Tibial nerve (tissue), 4 donors: ENCODE results near the gene FAM20A. TPM values are rescaled to one million over a fixed set of nuclear protein-coding genes. Genes with fewer than 3 reads are reported as not detected.

ENCODE experiments used
- DNase-seq, 2 donors: peaks; one replicate each; pipeline ENCODE4 v3.0.0-alpha.2; 2019; ENCODE audit warnings: low spot score in 2 of 2
- H3K27ac ChIP-seq, 4 donors: fragments of 200-600 bp; sonication (generic) in 3 of 4; one replicate each; pipeline ENCODE4 v1.5.1; 2017 to 2019; ENCODE audit warnings: mild to moderate bottlenecking in 1 of 4
- H3K27me3 ChIP-seq, 2 donors: fragments of 200-600 bp; sonication (generic) in 1 of 2; one replicate each; pipeline versions ENCODE4 v1.5.1 to v1.6.0; 2017 to 2019
- H3K36me3 ChIP-seq, 3 donors: fragments of 200-600 bp; sonication (generic); one replicate each; pipeline ENCODE4 v1.5.1; 2018 to 2019
- H3K4me1 ChIP-seq, 4 donors: fragments of 200-600 bp; sonication (generic) in 3 of 4; one replicate each; pipeline ENCODE4 v1.5.1; 2017 to 2019
- H3K4me3 ChIP-seq, 4 donors: fragments of 200-600 bp; sonication (generic) in 3 of 4; one replicate each; pipeline ENCODE4 v1.5.1; 2017 to 2019; ENCODE audit warnings: mild to moderate bottlenecking in 1 of 4, moderate library complexity in 1 of 4
- H3K9me3 ChIP-seq, 4 donors: fragments of 200-600 bp; sonication (generic) in 3 of 4; one replicate each; pipeline ENCODE4 v1.5.1; 2017 to 2019
- EP300 ChIP-seq, 2 donors: sonication (generic); formaldehyde crosslinking; IDR thresholded peaks; one replicate each; pipeline ENCODE4 v1.6.1; 2017; ENCODE audit warnings: antibody characterized with exemption in 2 of 2, mild to moderate bottlenecking in 1 of 2
- POLR2A ChIP-seq, 2 donors: fragments of 450-650 bp; IDR thresholded peaks; one replicate each; pipeline ENCODE4 v1.6.1; 2017; ENCODE audit warnings: antibody characterized with exemption in 2 of 2, mild to moderate bottlenecking in 2 of 2, moderate library complexity in 2 of 2
- WGBS, 2 donors: methylation state at CpG; one replicate each; pipeline ENCODE4 v1.1.5; 2018; 5-methylcytosine and 5-hydroxymethylcytosine counted together
- total RNA-seq, 4 donors: library from RNA; depleted of rRNA; stranded (reverse); fragments of >200 nt; gene quantifications; one replicate each; pipeline ENCODE4 v1.1.0, GENCODE V29; 2016
- TF ChIP-seq, protein P1 (sequence below), 5 experiments: fragments of 200-600 bp in 3 of 5; fragments of 450-650 bp in 2 of 5; sonication (generic) in 3 of 5; IDR thresholded peaks; one replicate each; pipeline ENCODE4 v1.5.1; 2016 to 2019; ENCODE audit warnings: antibody characterized with exemption in 5 of 5, mild to moderate bottlenecking in 3 of 5, moderate library complexity in 2 of 5

FAM20A gene
- total RNA-seq, 4 donors from 2014 or later: 9.4 to 104 (median 25.7) TPM

DNA sequence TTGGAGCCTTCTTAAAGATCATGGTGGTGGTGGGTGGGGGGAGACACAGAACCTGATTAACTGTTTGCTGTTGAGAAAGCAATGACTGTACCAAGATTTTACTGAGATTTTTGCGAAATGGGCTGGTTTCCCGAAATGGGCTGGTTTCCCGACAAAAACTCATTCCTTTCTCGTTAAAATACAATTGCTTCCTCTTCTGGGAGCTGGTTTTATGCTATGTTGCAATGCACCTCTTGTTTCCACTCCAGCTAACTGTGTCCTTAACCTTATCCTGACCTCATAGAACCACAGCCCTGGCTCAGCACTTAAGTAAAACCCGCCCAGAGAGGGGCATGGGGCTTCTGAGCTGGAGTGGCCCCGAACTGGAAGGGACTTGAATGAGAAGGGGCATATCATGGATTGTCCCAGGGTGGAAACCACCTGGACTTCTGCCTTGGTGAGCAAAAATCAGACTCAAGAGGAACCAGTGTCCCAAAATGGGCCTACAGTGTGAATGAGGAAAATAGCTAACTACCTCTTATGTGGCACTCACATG is 20.9 kb downstream of the FAM20A start:
- H3K4me3 ChIP-seq: no peak overlapping the region
- DNase-seq: peak in 1 of 2 donors; percentile 72
- TF ChIP-seq POLR2A (IDR thresholded peaks at IDR 0.05) (no peak), EP300 (IDR thresholded peaks at IDR 0.05) (peak in 1 of 2 donors; percentile 88)
- TF ChIP-seq, protein P1, sequence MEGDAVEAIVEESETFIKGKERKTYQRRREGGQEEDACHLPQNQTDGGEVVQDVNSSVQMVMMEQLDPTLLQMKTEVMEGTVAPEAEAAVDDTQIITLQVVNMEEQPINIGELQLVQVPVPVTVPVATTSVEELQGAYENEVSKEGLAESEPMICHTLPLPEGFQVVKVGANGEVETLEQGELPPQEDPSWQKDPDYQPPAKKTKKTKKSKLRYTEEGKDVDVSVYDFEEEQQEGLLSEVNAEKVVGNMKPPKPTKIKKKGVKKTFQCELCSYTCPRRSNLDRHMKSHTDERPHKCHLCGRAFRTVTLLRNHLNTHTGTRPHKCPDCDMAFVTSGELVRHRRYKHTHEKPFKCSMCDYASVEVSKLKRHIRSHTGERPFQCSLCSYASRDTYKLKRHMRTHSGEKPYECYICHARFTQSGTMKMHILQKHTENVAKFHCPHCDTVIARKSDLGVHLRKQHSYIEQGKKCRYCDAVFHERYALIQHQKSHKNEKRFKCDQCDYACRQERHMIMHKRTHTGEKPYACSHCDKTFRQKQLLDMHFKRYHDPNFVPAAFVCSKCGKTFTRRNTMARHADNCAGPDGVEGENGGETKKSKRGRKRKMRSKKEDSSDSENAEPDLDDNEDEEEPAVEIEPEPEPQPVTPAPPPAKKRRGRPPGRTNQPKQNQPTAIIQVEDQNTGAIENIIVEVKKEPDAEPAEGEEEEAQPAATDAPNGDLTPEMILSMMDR (IDR thresholded peaks at IDR 0.05): no peak
- peak overlapping the region in 3 of 4 donors; percentile 50 to 82 (median 76) for H3K27ac ChIP-seq
- peaks cover 0 to 56% (median 26%) of the 10 kb centered on the region in 4 donors for H3K4me1 ChIP-seq
- H3K27me3 ChIP-seq: no peaks in the 10 kb centered on the region
- H3K9me3 ChIP-seq: no peaks in the 10 kb centered on the region
- 17 to 20% methylated on average over 6 of the region's 6 CpGs for WGBS, 2 donors
- H3K36me3 ChIP-seq: no peaks in the 10 kb centered on the region

GRCh38 chr17:68579194-68579927 is 21.8 kb downstream of the FAM20A start:
- WGBS, 2 donors: 83 to 84% methylated on average over 8 of the region's 8 CpGs
- peak overlapping the region in 2 of 4 donors; percentile 8 to 76 for H3K27ac ChIP-seq
- H3K9me3 ChIP-seq: no peaks in the 10 kb centered on the region

GRCh38 chr17:68578236-68578635 is 22.9 kb downstream of the FAM20A start:
- H3K36me3 ChIP-seq: no peaks in the 10 kb centered on the region
- H3K9me3 ChIP-seq: no peaks in the 10 kb centered on the region
- no peak overlapping the region for H3K27ac ChIP-seq
- H3K27me3 ChIP-seq: no peaks in the 10 kb centered on the region
- no peak for DNase-seq
- no peak overlapping the region for H3K4me3 ChIP-seq
- TF ChIP-seq POLR2A (IDR thresholded peaks at IDR 0.05): no peak
- no peak for TF ChIP-seq EP300 (IDR thresholded peaks at IDR 0.05)
- TF ChIP-seq, protein P1 (IDR thresholded peaks at IDR 0.05): no peak
- WGBS, 2 donors: 71 to 76% methylated on average over 3 of the region's 3 CpGs
- peaks cover 0 to 44% (median 26%) of the 10 kb centered on the region in 4 donors for H3K4me1 ChIP-seq

More at GRCh38 chr17:68579194-68579927, 21.8 kb downstream of the FAM20A start:
- TF ChIP-seq EP300 (IDR thresholded peaks at IDR 0.05): no peak
- no peak for TF ChIP-seq POLR2A (IDR thresholded peaks at IDR 0.05)
- TF ChIP-seq, protein P1 (IDR thresholded peaks at IDR 0.05): no peak
- Histone ChIP-seq H3K4me1 (peaks cover 0 to 46% (median 26%) of the 10 kb centered on the region in 4 donors), H3K4me3 (no peak overlapping the region), H3K36me3 (no peaks in the 10 kb centered on the region), H3K27me3 (no peaks in the 10 kb centered on the region)
- DNase-seq: no peak

- 63 to 82% methylated on average over 3 of the region's 3 CpGs for WGBS, 2 donors
- Histone ChIP-seq H3K36me3 (no peaks in the 10 kb centered on the region), H3K4me1 (peaks cover 0 to 44% (median 26%) of the 10 kb centered on the region in 4 donors), H3K9me3 (no peaks in the 10 kb centered on the region), H3K4me3 (no peak overlapping the region), H3K27me3 (no peaks in the 10 kb centered on the region), H3K27ac (no peak overlapping the region)
- TF ChIP-seq, protein P1 (IDR thresholded peaks at IDR 0.05): no peak
- no peak for TF ChIP-seq POLR2A (IDR thresholded peaks at IDR 0.05)
- TF ChIP-seq EP300 (IDR thresholded peaks at IDR 0.05): no peak
- DNase-seq: no peak
These were observed 23.7 kb downstream of the FAM20A start for GRCh38 chr17:68577497-68577821.

- Histone ChIP-seq H3K27me3 (no peaks in the 10 kb centered on the region), H3K27ac (peak overlapping the region in 2 of 4 donors; percentile 4 to 60), H3K4me1 (peaks cover 0 to 44% (median 26%) of the 10 kb centered on the region in 4 donors), H3K9me3 (no peaks in the 10 kb centered on the region), H3K36me3 (no peaks in the 10 kb centered on the region), H3K4me3 (no peak overlapping the region)
- peak in 1 of 2 donors; percentile 50 for DNase-seq
- 52 to 66% methylated on average over 8 of the region's 8 CpGs for WGBS, 2 donors
- TF ChIP-seq EP300 (IDR thresholded peaks at IDR 0.05) (peak in 1 of 2 donors; percentile 52), POLR2A (IDR thresholded peaks at IDR 0.05) (no peak)
These were observed 24.2 kb downstream of the FAM20A start for GRCh38 chr17:68576811-68577496.
